HG03039 (cell line): ENCODE data around the gene JUP.
"Not testable (repeated sequence)": the region's sequence is repeated elsewhere in the genome, so short reads cannot be mapped to it uniquely, and the experiment has no call there.

ENCODE experiments used
- ATAC-seq: cut with Tn5 transposase; IDR thresholded peaks from one replicate; pipeline ENCODE4 v1.9.1; 2021; ENCODE audit warnings: mild to moderate bottlenecking, moderate library complexity; ENCODE audit not compliant: unreplicated experiment

Gene JUP

DNA sequence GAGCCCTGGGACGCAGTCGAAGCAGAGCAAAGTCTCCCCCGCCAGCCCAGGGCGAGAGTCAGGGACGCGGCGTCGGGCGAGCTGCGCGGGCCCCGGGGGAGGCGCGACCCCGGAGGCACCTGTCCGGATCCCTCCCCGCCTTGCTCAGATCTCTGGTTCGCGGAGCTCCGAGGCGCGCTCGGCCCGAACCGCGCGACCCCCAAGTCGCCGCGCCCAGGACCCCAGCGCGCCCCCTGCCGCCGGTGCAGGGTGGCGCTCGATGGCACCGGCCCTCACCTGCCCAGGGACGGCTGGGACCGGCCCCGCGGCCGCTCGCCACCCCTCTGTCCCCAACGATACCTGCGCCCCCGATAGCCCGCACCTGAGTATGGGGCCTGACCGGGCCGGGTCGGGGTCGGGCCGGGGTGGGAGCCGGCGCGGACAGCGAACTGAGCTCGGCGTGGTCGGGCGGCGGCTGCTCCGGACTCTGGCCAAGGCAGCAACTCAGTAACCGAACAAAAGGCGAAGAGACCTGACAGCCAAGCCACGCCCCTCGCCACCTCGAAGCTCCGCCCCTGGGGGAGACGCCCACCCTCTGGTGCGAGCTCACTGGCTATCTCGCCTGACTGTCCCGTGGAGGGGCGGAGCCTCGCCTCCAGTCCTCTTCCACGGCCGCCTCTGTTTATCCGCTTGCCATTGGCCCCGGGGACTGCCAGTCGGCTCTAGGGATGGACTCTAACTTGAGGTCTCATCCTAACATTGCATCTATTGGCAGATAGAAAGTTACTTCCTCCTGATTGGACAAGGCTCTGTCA is at the start of gene JUP:
JUP (minus strand) TSS at position 485 of the 794 bp plus-strand sequence. CDS start 14,857 bp downstream, outside the sequence.
- ATAC-seq = peak; percentile 79

DNA sequence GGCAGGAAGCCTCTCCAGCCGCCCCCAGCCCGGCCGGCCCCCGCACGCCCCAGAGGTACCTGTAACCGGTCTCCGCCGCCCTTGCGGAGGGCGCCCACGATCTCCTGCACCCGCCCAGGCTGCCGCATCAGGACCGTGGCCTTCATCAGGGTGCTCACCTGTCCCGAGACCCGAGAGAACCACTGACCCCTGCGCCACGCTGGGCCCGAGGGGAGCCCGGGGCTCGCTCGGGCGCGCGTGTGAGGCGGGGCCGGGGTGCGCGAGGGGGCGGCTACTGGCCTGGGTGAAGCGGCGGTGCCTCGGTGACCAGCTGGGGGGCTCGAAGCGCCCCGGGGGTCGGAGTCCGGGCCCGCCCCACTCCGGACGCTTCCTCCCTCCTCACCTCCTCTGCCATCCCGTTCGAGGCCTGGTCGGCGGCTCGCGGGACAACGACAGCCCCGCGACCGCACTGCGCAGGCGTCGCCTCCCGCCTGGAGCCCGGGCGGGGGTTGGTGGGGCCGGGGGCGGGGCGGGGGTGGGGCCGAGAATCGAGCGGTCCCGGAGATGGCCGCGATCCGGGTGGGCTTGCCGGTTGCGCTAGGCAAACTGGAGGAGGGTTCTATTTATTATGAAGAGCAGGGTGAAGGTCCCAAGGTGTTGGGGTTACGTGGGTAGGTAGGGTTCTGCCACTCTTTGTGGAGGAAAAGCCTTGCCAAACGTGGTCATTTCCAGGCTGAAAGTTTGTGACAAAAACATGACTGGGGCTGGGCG is 49.5 kb upstream of the JUP start, which contains the start of gene NT5C3B:
NT5C3B (minus strand) TSS at position 433 of the 750 bp plus-strand sequence; CDS start at position 394, 39 bp downstream.
- ATAC-seq = no peak

DNA sequence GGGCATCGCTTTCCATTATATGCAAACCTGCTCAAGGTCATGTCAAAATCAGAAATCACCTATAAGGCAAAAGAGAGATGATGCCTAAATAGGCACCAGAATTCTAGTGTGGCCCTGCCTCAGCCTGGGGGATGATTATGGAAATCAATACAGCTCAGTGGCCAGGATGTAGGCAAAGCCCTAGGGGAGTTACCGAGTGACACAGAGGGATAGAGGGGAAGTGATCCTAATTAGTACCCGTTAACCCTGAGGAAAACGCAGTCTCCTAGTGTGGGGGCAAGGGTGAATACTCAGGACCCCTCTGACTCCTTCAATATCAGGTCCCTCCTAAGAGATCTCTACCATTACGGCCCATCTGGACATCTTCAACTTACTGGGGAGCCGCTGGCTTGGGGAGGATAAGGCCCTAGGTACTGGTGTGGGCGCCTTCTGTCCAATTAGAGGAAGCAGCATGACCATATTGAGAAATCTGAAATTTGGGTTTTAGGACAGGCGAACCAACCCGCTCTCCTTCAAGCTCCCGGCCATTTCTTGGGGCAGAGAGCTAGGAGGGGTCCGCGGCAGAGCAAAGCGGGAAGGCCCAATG is 48.8 kb upstream of the JUP start:
- ATAC-seq = no peak

DNA sequence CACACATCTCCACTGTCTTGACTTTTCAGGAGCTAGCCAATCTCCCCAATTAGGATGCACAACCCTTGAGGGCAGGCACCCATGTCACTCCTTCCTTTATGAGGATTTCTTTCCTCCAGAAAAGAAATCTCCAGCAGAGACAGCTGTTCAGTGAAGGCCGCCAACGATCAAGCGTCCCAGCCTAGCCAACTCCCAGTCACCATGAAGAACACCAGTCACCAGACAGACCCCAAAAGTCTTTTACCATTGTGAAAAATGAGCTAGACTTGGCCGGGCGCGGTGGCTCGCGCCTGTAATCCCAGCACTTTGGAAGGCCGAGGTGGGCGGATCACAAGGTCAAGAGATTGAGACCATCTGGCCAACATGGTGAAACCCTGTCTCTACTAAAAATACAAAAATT is 43.5 kb upstream of the JUP start:
- ATAC-seq = not testable (repeated sequence)

DNA sequence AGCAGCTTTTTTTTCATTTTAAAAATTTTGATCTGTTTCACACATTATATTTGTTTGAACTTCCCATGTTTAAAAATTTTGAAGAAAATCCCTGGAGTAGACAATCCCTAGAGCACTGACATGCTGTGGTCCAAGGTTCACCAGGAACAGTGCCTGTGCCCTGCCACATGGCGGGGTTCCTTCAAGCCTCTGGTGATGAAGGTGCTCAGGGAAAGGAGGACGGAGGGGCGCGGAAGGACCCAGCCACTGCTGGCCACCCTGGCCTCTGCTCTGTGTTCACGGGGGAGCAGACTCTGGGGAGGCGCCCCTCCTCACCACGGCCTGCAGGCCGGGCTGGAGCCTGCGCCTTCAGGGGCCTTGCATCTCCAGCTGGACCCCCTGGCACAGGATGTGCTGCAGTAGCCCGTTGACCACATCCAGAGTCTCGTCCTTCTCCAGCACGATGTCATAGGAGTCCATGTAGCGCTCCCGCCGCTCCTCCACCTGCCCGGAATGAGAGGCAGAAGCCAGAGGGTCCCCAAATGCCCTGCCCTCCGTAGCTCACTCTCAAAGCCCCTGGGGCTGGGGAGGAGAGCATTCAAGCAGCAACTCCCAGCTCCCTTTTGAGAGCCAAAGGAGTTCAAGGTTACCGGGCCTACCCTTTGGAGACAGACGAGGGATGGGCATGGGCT is 38.8 kb upstream of the JUP start:
- ATAC-seq = no peak

DNA sequence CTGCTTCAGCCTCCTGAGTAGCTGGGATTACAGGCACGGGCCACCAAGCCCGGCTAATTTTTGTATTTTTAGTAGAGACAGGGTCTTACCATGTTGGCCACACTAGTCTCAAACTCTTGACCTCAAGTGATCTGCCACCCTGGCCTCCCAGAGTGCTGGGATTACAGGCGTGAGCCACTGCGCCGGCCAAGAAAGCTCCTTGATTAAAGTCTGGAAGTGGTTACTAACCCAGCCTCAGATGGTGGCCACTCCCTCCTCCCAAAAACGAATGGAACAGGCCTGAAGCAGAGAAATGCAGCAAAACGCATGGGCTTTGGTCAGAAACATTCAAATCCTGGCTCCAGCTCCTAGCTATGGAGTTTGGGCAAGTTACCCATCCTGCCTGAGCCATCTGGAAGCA is 37.6 kb upstream of the JUP start:
- no peak for ATAC-seq

DNA sequence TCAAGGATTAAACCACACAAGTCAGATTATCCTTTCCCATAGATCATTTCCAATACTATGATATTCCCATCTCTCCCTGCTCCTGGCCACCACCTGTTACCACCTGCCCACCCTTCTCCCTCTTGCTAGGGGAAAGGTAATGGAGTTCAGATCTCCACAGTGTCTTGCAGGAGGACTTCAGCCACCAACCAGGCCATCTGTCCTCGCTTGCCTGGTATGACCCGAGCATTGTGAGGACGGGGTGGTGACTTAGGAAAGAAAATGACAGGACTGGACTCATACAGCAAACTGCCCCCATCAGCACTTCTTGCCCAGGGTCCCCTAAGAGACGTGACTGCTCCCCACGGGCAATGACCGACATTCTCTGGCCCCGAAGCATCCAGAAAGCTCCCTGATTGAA is 37.1 kb upstream of the JUP start:
- no peak for ATAC-seq

DNA sequence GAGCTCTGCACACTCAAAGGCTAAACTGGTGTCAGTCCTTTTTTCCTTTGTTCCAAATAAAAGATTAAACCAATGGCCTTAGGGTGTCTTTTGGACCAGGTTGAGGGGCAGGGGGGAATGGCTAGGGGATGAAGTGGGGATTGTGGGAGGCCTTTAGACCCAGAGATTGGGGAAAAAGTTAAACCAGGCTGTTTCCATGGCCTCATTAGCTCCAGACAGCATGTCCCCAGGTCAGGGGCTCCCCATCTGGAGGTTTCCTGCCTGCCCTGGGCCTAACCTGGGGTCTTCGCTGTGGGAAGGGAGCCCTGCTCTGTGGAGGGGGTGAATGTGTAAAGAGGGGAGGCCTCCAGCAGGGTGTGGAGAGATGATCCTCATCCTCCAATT is 36.6 kb upstream of the JUP start:
- ATAC-seq = no peak

DNA sequence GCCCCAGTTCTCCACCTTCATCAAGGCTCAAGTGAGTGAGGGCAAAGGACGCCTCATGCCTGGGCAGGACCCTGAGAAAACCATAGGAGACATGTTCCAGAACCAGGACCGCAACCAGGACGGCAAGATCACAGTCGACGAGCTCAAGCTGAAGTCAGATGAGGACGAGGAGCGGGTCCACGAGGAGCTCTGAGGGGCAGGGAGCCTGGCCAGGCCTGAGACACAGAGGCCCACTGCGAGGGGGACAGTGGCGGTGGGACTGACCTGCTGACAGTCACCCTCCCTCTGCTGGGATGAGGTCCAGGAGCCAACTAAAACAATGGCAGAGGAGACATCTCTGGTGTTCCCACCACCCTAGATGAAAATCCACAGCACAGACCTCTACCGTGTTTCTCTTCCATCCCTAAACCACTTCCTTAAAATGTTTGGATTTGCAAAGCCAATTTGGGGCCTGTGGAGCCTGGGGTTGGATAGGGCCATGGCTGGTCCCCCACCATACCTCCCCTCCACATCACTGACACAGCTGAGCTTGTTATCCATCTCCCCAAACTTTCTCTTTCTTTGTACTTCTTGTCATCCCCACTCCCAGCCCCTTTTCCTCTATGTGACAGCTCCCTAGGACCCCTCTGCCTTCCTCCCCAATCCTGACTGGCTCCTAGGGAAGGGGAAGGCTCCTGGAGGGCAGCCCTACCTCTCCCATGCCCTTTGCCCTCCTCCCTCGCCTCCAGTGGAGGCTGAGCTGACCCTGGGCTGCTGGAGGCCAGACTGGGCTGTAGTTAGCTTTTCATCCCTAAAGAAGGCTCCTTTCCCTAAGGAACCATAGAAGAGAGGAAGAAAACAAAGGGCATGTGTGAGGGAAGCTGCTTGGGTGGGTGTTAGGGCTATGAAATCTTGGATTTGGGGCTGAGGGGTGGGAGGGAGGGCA is 36.0 kb upstream of the JUP start:
- no peak for ATAC-seq

DNA sequence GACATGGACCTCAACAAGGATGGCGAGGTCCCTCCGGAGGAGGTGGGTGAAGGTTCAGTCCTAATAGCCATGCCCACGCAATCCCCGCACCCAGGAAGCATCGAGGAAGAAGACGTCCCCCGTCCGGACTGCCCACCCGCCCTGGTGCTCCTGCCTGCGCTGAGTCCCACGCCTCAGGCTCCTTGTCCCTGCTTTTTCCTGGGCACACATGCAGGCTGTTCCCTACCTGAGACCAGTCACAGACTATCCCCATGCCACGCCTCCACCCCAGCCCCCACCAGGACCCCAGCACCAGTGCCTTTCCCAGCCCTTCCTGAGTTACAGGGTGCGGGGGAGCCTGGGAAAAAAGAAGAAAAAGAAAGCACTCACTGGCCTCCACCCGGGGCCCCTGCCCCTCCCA is 35.3 kb upstream of the JUP start:
- no peak for ATAC-seq

DNA sequence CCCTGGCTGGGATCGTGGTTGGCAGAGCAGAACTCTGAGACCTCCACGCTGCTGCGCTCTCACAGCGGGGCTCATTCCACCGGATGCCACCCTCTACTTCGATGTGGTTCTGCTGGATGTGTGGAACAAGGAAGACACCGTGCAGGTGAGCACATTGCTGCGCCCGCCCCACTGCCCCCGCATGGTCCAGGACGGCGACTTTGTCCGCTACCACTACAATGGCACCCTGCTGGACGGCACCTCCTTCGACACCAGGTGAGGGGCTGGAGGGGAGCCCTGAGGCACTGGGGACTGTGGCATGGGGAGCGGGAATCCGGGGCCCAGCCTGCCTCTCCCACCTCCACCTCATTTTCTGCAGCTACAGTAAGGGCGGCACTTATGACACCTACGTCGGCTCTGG is 31.5 kb upstream of the JUP start:
- ATAC-seq = no peak

DNA sequence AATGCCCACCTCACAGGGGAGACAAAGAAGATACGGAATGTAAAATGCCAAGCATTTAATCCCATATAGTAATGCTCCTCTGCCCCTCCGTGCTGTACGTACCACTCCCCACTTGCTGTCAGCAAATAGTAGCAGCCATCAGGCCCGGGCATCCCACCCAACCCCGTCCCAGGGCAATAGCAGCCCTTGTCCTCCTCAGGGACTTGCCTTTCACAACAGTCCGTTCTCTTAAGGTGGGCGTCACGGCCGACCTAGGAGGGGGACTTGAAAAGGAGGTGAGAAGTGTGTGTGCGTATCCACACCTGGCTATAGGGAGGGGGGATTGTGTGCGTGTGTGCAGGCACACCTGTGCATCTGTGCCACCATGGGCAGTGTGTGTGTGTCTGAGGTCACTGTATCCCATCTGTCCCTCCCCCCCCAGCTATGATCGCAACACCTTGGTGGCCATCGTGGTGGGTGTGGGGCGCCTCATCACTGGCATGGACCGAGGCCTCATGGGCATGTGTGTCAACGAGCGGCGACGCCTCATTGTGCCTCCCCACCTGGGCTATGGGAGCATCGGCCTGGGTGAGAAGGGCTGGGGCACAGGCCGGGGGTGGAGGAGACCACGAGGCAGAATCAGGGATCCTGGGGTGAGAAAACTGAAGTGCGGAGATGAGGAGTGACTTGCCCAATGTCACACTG is 30.3 kb upstream of the JUP start:
- no peak for ATAC-seq

DNA sequence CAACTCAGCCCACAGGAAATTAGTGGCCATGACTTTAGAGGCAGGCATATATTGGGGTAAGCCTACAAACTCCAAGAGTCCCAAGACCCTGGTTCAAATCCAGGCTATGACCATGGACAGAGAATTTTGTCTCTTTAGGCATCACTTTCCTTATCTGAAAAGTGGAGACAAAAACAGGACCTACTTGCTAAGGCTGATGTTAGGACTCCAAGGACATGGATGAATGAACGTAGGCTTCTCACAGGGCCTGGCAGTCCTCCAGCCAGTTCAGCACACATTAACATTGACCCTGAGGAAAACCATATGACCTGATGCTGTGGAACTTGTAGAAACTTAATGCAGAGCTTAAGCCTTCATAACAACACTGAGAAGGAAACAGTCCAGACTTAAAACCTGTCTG is 27.7 kb upstream of the JUP start:
- no peak for ATAC-seq

DNA sequence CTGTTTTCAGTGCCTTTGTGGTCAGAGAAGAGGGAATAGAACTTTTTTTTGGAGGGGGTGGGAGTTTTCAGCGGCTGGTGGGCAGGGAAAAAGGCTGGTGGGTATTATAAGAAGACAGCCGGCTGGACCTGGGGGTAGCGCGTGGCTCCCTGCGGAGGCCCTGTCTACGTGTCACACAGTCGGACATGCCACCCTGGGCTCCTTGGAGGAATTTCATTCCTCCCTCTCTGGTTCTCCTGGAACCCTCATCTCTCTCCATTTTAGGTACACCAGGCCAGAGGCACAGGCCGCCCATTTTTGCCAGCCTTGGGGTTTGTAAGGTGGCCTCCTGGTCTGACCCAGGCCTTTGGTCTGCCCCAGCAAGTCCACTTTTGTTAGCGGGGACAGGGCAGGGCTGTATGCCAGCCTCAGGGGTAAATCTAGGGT is 27.2 kb upstream of the JUP start:
- ATAC-seq = no peak

DNA sequence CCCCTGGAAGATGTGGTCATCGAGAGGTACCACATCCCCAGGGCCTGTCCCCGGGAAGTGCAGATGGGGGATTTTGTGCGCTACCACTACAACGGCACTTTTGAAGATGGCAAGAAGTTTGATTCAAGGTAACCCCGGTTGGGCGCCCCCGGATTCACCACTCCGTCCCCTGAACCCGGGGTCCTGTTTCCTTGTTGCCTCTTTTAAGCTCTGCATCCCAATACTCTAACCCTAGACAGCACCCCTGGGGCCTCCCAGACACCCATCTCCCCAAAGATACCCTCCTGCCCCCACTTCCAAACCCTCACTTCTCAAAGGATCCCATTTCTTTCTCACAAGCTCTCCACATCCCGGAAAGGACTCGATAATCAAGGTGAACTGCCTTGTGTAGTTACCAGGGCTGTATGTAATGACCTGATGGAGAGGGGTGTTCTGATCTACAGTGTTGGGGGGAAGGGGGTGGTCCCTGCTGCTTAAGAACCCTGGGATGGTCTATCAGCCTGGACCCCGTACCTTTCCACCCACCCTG is 26.7 kb upstream of the JUP start:
- ATAC-seq = no peak

DNA sequence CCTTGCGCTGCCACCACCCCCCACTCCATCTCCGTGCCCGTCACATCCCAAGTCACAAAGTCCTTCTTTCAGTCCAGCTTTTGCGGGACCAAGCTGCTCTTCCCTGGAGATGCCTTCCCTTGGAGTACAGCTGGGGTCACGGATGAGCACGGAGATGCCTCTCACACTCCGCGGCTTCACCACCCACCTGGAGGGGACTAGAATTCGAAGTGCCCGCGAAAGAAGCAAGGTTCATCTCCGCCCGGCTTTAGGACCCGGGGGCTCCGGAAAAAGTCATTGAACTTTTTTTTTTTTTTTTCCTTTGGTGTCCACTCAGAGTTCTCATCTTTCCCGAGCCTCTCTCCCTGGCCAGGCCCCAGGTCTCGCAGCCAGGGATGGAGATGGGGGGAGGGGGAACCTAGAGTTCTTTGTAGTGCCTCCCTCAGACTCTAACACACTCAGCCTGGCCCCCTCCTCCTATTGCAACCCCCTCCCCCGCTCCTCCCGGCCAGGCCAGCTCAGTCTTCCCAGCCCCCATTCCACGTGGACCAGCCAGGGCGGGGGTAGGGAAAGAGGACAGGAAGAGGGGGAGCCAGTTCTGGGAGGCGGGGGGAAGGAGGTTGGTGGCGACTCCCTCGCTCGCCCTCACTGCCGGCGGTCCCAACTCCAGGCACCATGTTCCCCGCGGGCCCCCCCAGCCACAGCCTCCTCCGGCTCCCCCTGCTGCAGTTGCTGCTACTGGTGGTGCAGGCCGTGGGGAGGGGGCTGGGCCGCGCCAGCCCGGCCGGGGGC is 26.1 kb upstream of the JUP start, which contains the start of gene FKBP10:
FKBP10 (plus strand) TSS at position 624 of the 771 bp plus-strand sequence; CDS start at position 655, 31 bp downstream.
- ATAC-seq = no peak

DNA sequence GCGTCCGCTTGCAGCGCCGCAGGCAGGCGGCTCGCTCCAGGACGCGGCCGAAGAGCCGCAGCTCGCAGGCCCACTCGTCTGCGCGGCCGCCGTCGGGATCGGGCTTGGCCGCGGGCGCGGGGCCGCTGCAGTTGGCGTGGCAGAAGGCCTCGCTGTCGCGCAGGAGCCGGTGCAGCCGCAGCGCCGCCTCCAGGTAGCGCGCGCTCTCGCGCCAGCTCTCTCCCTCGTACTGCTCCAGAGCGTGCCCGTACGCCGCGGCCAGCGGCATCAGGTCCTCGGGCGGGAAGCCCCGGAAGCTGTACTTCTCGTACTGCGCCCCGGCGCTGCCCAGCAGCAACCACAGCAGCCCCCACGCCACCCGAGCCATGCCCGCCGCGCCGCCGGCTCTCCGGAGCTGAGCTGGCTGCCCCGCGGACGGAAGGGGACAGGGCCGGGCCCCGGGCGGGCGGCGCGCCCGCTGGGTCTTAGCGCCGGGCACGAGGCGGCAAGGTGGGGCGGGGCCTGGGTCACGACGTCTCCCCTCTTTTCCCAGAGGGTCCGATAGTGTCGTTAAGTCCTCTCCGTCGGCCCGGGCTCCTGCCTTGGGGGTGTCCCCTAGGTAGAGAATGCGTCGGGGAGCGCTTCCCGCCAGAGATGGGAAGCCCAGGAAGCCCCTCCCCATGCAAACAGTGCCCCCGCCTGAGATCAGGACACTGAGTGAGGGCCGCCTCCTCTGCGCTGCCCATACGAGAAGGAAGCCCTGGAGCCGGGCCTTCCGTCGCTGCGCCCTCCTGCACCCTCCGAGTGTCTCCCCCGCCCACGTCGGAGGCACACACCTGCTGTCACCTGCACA is 25.3 kb upstream of the JUP start, which contains the start of gene P3H4:
P3H4 (minus strand) TSS at position 401 of the 832 bp plus-strand sequence; CDS start at position 367, 34 bp downstream.
- ATAC-seq = no peak
